ENCODE results near the gene CC2D2A.
"Not testable (repeated sequence)": the region's sequence is repeated elsewhere in the genome, so short reads cannot be mapped to it uniquely, and the experiment has no call there.

CC2D2A gene

GRCh38 chr4:15516494-15516893 is 46.8 kb downstream of the CC2D2A start:
- DNase-seq (ENCODE audit: low spot score) = no peak

DNA sequence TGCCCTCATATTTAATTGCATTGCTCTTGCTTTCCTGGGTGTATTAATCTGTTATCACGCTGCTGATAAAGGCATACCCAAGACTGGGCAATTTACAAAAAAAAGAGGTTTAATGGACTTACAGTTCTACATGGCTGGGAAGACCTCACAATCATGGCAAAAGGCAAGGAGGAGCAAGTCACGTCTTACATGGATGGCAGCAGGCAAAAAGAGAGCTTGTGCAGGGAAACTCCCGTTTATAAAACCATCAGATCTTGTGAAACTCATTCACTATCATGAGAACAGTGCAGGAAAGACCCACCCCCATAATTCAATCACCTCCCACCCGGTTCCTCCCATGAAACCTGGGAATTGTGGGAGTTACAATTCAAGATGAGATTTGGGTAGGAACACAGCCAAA is 48.0 kb downstream of the CC2D2A start:
- not testable (repeated sequence) for DNase-seq (ENCODE audit: low spot score)

DNA sequence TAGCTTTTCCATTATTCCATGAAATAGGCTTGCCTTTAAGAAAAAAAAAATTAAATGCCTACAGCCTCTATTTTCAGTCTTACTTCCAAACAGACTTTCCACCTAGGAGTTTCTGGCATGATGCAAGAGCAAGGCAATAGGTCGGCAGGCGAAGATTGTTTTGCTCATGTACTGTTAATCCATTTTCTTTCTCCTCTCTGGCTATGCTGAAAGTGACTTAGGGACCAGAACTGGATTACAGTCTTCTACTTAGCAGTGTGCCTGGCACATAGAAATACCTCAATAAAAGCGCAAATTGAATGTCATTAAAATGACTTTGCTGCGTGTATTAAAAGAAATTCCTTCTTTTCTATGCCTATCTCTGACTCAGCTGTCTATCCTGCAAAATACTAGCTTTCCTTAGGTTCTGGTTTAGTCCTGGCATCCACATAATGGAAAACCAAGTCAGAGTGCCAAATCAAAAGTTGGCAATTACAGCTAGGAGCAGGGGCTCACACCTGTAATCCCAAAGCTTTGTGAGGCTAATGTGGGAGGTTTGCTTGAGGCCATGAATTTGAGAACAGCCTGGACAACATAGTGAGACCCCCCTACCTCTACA is 51.9 kb downstream of the CC2D2A start:
- DNase-seq (ENCODE audit: low spot score) = no peak

DNA sequence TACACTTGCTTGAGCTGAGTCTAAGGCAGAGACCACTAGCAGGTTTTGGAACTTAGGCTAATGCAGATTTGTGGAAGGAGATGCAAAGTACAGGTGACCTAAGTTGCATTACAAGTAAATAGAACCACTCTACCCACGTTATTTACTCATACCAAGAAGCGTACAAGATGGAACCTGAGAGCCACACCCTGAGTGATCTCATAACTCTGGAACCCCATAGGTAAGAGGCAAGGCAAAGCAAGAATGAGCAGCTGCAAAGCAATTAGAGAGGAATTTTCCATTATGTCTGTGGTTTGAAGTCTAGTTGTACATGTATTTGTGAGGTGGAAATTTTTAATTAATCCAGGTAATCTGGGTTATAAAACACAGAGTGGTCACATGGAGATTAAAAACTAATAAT is 55.4 kb downstream of the CC2D2A start:
- DNase-seq (ENCODE audit: low spot score) = no peak

- no peak for DNase-seq (ENCODE audit: low spot score)
Measured at GRCh38 chr4:15526924-15527592, 57.4 kb downstream of the CC2D2A start.

DNA sequence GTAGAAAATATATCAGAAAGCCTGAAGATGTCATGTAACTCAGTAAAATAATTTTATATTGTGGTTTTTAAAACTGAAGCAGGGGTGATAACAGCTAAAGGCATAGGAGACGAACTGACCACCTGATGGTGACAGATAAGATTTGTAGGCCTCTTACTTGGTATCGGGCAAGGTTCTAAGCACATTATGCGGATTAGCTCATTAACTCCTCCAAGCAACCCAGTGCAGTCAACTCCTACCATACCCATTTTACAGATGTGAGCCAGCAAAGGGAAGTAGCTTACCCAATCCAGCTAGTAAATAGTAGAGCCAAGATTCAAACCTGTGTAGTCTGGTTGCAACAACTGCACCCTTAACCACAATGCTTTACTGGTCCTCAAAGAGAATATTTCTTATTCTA is 62.1 kb downstream of the CC2D2A start:
- DNase-seq (ENCODE audit: low spot score) = no peak

DNA sequence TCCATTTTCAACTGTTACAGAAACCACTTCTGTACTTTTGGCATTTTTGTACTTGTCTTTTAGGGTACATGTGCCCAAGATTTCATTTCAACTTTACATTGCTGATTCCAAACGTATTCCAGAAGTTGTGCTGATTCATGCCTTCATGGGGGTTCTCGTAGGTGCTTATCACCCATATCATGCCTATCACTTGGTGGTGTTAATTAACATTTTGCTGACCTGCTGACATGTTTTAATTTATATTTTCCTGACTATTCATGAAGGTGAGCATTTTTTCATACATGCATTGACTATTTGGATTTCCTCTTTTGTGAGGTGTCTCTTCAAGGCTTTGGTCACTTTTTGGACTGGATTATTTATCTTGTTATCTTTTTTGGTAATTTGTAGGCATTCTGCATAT is 64.1 kb downstream of the CC2D2A start:
- no peak for DNase-seq (ENCODE audit: low spot score)

DNA sequence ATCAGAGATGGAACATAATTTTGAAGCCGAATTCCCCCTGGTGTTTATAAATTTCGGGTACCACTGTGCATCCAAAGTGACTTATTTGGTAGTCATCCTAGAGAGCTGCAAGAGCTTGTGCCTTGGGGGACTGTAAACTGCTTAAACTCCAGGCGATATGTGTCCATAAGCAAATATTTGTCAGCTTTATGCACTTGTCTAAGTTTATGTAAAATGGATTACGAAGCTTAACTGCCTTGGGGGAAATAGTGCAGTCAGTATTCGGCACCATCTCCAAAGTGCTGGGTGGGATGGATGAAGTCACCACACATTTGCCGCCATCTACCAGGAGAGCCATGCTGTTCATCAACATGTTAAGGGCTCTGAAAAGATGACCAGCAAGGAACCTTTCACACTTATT is 65.9 kb downstream of the CC2D2A start:
- DNase-seq (ENCODE audit: low spot score) = no peak

- DNase-seq (ENCODE audit: low spot score) = no peak
Measured at GRCh38 chr4:15536552-15537499, 67.1 kb downstream of the CC2D2A start.

GRCh38 chr4:15541941-15542340 is 72.3 kb downstream of the CC2D2A start:
- no peak for DNase-seq (ENCODE audit: low spot score)

DNA sequence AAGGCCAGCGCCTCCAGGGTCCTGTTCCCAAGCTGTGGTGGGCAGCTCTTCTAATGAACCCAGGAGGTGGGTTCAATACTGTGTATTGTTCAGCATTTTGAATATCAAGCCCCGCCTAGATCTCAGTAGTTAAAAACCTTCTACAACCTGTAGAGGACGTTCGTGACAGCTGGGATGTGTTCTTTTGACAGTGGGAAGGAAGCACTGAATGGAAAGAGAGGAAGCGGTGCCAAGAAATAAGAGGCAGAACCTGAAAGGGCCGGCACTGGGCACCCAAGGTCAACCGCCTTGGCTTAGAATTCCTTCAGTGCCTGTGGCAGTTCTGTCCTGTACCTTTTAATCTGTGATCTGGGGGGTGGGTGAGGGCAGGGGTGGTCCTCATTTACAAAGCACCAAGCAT is 73.1 kb downstream of the CC2D2A start:
- no peak for DNase-seq (ENCODE audit: low spot score)

DNA sequence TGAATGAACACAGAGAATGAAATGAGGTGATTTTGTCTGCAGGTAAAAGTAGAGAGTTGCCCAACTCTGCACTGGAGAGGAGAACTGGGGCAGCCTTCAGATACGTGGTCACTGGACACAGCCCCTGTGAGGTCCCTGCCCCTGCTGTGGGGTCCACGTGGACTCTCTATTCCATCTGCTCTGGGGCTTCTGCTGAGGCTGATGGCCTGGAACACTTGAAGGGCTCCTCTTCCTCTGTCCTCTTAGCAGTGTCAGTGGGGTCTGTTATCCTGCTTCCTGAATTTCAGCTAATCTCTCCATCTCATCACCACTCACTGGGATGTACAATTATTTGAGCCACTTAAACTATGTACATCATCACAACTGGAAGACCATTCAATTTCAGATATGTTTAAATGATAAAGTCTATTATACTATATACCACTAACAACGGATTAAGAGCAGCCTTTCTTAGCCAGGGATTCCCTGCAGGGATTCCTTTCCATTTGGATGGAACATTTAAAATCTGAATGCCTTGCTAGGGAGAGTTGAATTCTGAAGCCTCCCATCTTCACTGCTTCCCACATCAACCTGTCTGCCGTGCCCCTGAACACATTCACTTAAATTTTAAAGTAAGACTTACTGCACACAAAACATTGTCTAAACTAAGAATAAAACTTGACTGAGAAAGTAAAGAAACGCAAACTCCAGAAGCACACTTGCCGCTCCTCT is 74.0 kb downstream of the CC2D2A start:
- no peak for DNase-seq (ENCODE audit: low spot score)

- no peak for DNase-seq (ENCODE audit: low spot score)
Measured at GRCh38 chr4:15544248-15544729, 74.6 kb downstream of the CC2D2A start.

- DNase-seq (ENCODE audit: low spot score) = no peak
Measured at GRCh38 chr4:15545371-15545770, 75.7 kb downstream of the CC2D2A start.

DNA sequence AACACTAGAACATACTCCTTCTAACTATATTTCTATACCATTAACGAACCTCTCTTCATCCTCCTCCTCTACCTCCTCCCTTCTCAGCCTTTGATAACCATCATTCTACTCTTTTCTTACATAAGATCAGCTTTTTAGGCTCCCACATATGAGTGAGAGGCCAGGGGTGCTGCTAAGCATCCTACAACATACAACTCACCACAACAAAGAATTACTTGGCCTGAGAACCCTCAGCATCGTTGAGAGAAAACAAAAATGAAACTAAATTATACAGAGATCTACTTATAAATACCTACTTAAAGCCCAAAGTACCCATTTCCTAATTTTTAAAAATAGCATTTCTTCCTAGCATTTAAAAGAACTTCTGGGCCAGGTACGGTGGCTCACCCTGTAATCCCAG is 77.7 kb downstream of the CC2D2A start:
- DNase-seq (ENCODE audit: low spot score) = no peak

GRCh38 chr4:15550491-15550890 is 80.8 kb downstream of the CC2D2A start:
- DNase-seq (ENCODE audit: low spot score) = no peak

GRCh38 chr4:15551740-15552446 is 82.2 kb downstream of the CC2D2A start:
- DNase-seq (ENCODE audit: low spot score) = no peak

DNA sequence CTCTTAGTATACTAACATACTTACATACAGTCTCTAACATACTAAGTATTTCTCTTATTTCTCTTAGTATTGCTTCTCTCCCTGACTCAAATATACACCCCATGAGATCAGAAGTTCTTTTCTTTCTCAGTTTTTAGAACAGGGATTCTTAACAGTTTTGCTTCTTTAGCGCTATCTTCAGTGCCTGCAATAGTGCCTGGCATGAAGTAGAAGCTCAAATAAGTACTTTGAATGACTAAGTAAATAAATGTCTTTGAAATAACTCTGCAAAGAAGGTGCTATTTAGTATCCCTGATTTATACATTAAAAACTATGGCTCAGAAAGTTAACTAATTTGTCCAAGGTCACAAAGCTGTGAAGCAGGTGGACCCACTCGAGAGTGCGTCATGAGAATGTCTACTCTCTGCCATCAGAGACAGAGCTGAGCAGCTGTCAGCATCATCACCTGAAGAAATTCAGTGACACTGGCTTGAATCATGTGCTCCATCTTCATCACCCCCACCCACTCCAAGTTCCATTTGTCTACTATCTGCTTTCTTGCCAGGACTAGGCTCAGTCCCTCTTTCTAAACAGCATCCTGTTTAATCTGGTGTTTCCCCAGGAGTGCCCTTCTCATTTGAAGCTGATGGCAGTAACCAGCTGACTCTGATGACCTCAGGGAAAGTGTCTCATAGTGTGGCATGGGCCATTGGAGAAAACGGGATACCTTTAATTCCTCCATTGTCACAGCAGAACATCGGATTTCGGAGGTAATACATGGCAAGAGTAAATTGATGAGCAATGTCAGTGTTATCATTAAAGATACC is 83.1 kb downstream of the CC2D2A start:
- DNase-seq (ENCODE audit: low spot score) = no peak

GRCh38 chr4:15556511-15557092 is 86.9 kb downstream of the CC2D2A start:
- no peak for DNase-seq (ENCODE audit: low spot score)
